K562 (cell line): Measurements from ENCODE around the gene CFL1. TPM values are rescaled to one million over a fixed set of nuclear protein-coding genes. Genes with fewer than 3 reads are reported as not detected.

Source experiments
- BDP1 ChIP-seq: IDR thresholded peaks from 3 replicates; pipeline ENCODE4 v1.6.1; 2011; ENCODE audit not compliant: insufficient read length, insufficient read depth
- BRD9 ChIP-seq: fragments of 450-650 bp; IDR thresholded peaks from 2 replicates; pipeline ENCODE4 v1.6.1; 2018; ENCODE audit warnings: low read depth; ENCODE audit not compliant: partially characterized antibody
- CREB5 ChIP-seq: fragments of 250-450 bp; sonication (Bioruptor Pico); IDR thresholded peaks from 2 replicates; pipeline ENCODE4 v1.5.0; 2020; ENCODE audit warnings: mild to moderate bottlenecking
- CXXC5 ChIP-seq: fragments of 250-450 bp; sonication (Bioruptor Pico); IDR thresholded peaks from 2 replicates; pipeline ENCODE4 v1.8.0; 2022; ENCODE audit warnings: inconsistent platforms, mild to moderate bottlenecking, moderate library complexity
- ERF ChIP-seq: fragments of 450-650 bp; formaldehyde crosslinking; IDR thresholded peaks from 2 replicates; pipeline ENCODE4 v1.4.0; 2020; ENCODE audit warnings: mild to moderate bottlenecking, mixed read lengths
- FOXA1 ChIP-seq: fragments of 450-650 bp; IDR thresholded peaks from 2 replicates; pipeline ENCODE4 v1.6.1; 2016; ENCODE audit warnings: mild to moderate bottlenecking, borderline replicate concordance
- HDAC6 ChIP-seq: IDR thresholded peaks from 2 replicates; pipeline ENCODE4 v1.6.1; 2012; ENCODE audit warnings: low read depth, mild to moderate bottlenecking, control low read depth, inconsistent platforms, low read length, moderate library complexity
- KDM4B ChIP-seq, 2 experiments: fragments of 450-650 bp in 1 of 2; sonication (generic) in 1 of 2; IDR thresholded peaks; 2 replicates each; pipeline ENCODE4 v1.6.1; 2016 to 2017; ENCODE audit warnings: borderline replicate concordance in 2 of 2, antibody characterized with exemption in 1 of 2, low read depth in 1 of 2, mild to moderate bottlenecking in 1 of 2
- LEF1 ChIP-seq: fragments of 450-650 bp; IDR thresholded peaks from 2 replicates; pipeline ENCODE4 v1.6.1; 2016; ENCODE audit warnings: mild to moderate bottlenecking
- MAX ChIP-seq: sonication (generic); formaldehyde crosslinking; IDR thresholded peaks from 2 replicates; pipeline ENCODE4 v1.9.0; 2022; ENCODE audit warnings: mild to moderate bottlenecking, missing genetic modification reagents
- MIER1 ChIP-seq: fragments of 450-650 bp; IDR thresholded peaks from 2 replicates; pipeline ENCODE4 v1.6.1; 2016; ENCODE audit warnings: antibody characterized with exemption, mild to moderate bottlenecking, low read depth
- NELFE ChIP-seq: IDR thresholded peaks from 2 replicates; pipeline ENCODE4 v1.6.1; 2011; ENCODE audit warnings: mild to moderate bottlenecking; ENCODE audit not compliant: insufficient read depth, insufficient read length
- NONO ChIP-seq, 2 experiments: fragments of 200-400 bp in 1 of 2; fragments of 450-650 bp in 1 of 2; formaldehyde crosslinking in 1 of 2; IDR thresholded peaks; 2 replicates each; pipeline ENCODE4 v1.6.1; 2017; ENCODE audit warnings: low read depth in 2 of 2, mild to moderate bottlenecking in 2 of 2, moderate library complexity in 2 of 2, low read length in 1 of 2
- PCBP1 ChIP-seq: fragments of 200-400 bp; formaldehyde crosslinking; IDR thresholded peaks from 2 replicates; pipeline ENCODE4 v1.6.1; 2018; ENCODE audit warnings: mild to moderate bottlenecking, low read depth, low read length; ENCODE audit not compliant: poor library complexity, severe bottlenecking
- POLR2B ChIP-seq: fragments of 450-650 bp; IDR thresholded peaks from 2 replicates; pipeline ENCODE4 v1.6.1; 2018; ENCODE audit warnings: low read depth; ENCODE audit not compliant: partially characterized antibody
- POLR2G ChIP-seq: fragments of 200-400 bp; formaldehyde crosslinking; IDR thresholded peaks from 2 replicates; pipeline ENCODE4 v1.6.1; 2017; ENCODE audit warnings: low read depth, mild to moderate bottlenecking, antibody characterized with exemption, low read length, moderate library complexity
- POLR3G ChIP-seq: IDR thresholded peaks from 2 replicates; pipeline ENCODE4 v1.6.1; 2011; ENCODE audit not compliant: insufficient read length, insufficient replicate concordance; ENCODE audit errors: extremely low read depth
- SRSF7 ChIP-seq: fragments of 200-400 bp; formaldehyde crosslinking; optimal IDR thresholded peaks from 2 replicates; pipeline ENCODE3; 2017; ENCODE audit warnings: mild to moderate bottlenecking, low read depth, low read length
- U2AF2 ChIP-seq: fragments of 200-400 bp; formaldehyde crosslinking; optimal IDR thresholded peaks from 2 replicates; pipeline ENCODE3; 2017; ENCODE audit warnings: low read depth, mild to moderate bottlenecking, low read length
- ZBTB9 ChIP-seq: fragments of 450-650 bp; formaldehyde crosslinking; IDR thresholded peaks from 2 replicates; pipeline ENCODE4 v1.4.0; 2020; ENCODE audit warnings: mild to moderate bottlenecking, moderate library complexity
- ZFP91 ChIP-seq: sonication (generic); formaldehyde crosslinking; IDR thresholded peaks from 2 replicates; pipeline ENCODE4 v1.8.0; 2022; ENCODE audit warnings: mild to moderate bottlenecking, missing genetic modification reagents
- ZNF274 ChIP-seq: IDR thresholded peaks from 2 replicates; pipeline ENCODE4 v1.6.1; 2011; ENCODE audit warnings: low read depth, mild to moderate bottlenecking, low read length, moderate library complexity, borderline replicate concordance
- ZZZ3 ChIP-seq: fragments of 450-650 bp; IDR thresholded peaks from 2 replicates; pipeline ENCODE4 v1.6.1; 2016; ENCODE audit warnings: antibody characterized with exemption, mild to moderate bottlenecking, moderate library complexity
- polyA plus RNA-seq, 8 experiments: library from polyadenylated mRNA; depleted of rRNA in 4 of 8; stranded (reverse) in 5 of 8; unstranded in 3 of 8; fragments of >200 nt; fragmentation: Nextera tagmentation in 2 of 8; fragmentation: Illumina TruSeq in 1 of 8; extraction: Ambion mirVana in 2 of 8; extraction: Trizol in 1 of 8; gene quantifications; 2 replicates each; pipeline versions ENCODE4 v1.2.1 to v1.2.3, GENCODE V29; 2011 to 2014; ENCODE audit warnings: inconsistent platforms in 1 of 8, missing spikeins in 1 of 8
- total RNA-seq, 7 experiments: library from RNA; depleted of rRNA in 6 of 7; stranded (reverse); fragments of >200 nt in 6 of 7; fragmentation: Illumina TruSeq in 2 of 7; extraction: Trizol in 2 of 7; gene quantifications; 2 replicates each; pipeline versions ENCODE4 v1.2.1 to v1.2.3, GENCODE V29; 2011 to 2021; ENCODE audit warnings: low replicate concordance in 1 of 7
- TF ChIP-seq, protein P1 (sequence below): sonication (generic); formaldehyde crosslinking; IDR thresholded peaks from 2 replicates; pipeline ENCODE4 v1.8.0; 2022; ENCODE audit warnings: mild to moderate bottlenecking, missing genetic modification reagents

CFL1 gene
- total and polyA plus RNA-seq, 9 of the 15 experiments (the other 6 are each of a cell fraction or from before 2014, with no cell fraction given): 105 to 1,101 (median 859) TPM

DNA sequence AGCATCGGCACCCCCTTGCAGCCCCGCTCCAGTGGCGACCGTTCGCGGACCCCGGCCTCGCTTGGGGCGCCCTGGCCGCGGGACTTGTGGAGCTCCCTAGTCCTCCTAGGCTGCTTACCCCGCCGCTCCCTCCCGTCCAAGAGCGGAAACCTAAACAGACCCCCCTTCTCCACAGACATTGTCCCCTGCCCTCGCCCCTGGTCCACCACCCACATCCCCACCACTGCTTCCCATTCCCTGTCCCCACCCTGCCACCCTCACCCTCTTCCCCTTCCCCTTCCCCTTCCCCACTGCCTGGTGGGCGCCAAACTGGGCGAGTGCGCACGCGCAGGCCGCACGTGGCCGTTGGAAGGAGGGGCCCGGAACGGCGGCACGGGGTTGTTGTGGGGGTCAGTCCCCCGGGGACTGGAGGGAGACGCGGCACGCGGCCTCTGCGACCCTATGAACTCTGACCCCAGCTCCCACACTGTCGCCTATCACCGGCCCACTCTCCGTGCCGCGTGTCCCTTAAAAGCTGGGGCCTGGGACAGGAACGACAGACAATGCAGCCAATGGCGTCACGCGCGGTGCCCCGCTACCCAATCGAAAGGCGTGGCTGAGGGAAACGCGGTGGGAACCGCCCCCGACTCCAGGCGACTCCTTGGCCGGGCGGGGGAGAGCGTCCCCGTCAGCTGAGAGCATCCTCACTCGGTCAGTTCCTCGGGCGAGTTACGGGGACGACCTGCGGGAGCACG lies 24.5 kb downstream of the CFL1 start, which contains the start of gene SNX32 (continued):
- TF ChIP-seq ZNF274: no peak
- no peak for TF ChIP-seq ERF
- no peak for TF ChIP-seq POLR3G
- no peak for TF ChIP-seq POLR2G
- no peak for TF ChIP-seq LEF1
- no peak for TF ChIP-seq SRSF7
- TF ChIP-seq CREB5: no peak
- TF ChIP-seq KDM4B (IDR thresholded peaks at IDR 0.05; ENCODE audit: borderline replicate concordance in 2 of 2, low read depth in 1 of 2): no peak
- no peak for TF ChIP-seq FOXA1
- no peak for TF ChIP-seq HDAC6
- TF ChIP-seq ZZZ3: no peak
- no peak for TF ChIP-seq MIER1
- no peak for TF ChIP-seq POLR2B
- TF ChIP-seq ZFP91: peak; percentile 99
- TF ChIP-seq PCBP1: peak; percentile 97
- no peak for TF ChIP-seq BRD9
- no peak for TF ChIP-seq ZBTB9 (CRISPR knock-in tag)
- TF ChIP-seq NELFE: no peak
- TF ChIP-seq BDP1: no peak
- TF ChIP-seq MAX (CRISPR knock-in tag): no peak
- no peak for TF ChIP-seq U2AF2
- TF ChIP-seq, protein P1, sequence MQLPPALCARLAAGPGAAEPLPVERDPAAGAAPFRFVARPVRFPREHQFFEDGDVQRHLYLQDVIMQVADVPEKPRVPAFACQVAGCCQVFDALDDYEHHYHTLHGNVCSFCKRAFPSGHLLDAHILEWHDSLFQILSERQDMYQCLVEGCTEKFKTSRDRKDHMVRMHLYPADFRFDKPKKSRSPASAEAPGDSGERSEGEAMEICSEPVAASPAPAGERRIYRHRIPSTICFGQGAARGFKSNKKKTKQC: no peak
- TF ChIP-seq NONO (IDR thresholded peaks at IDR 0.05; ENCODE audit: low read depth in 2 of 2, low read length in 1 of 2): no peak
- 0 out of 2 replicates have a peak, but pooled peaks have one; percentile 10 for TF ChIP-seq CXXC5 (CRISPR knock-in tag)
